HG03575 (cell line): ENCODE measurements around the gene PLEKHG7.
"Not testable (repeated sequence)": the region's sequence is repeated elsewhere in the genome, so short reads cannot be mapped to it uniquely, and the experiment has no call there.

ENCODE experiments used
- ATAC-seq: cut with Tn5 transposase; IDR thresholded peaks from one replicate; pipeline ENCODE4 v1.9.1; 2021; ENCODE audit not compliant: unreplicated experiment, insufficient number of reproducible peaks, low FRiP score; ENCODE audit errors: extremely low read depth

PLEKHG7 gene, protein sequence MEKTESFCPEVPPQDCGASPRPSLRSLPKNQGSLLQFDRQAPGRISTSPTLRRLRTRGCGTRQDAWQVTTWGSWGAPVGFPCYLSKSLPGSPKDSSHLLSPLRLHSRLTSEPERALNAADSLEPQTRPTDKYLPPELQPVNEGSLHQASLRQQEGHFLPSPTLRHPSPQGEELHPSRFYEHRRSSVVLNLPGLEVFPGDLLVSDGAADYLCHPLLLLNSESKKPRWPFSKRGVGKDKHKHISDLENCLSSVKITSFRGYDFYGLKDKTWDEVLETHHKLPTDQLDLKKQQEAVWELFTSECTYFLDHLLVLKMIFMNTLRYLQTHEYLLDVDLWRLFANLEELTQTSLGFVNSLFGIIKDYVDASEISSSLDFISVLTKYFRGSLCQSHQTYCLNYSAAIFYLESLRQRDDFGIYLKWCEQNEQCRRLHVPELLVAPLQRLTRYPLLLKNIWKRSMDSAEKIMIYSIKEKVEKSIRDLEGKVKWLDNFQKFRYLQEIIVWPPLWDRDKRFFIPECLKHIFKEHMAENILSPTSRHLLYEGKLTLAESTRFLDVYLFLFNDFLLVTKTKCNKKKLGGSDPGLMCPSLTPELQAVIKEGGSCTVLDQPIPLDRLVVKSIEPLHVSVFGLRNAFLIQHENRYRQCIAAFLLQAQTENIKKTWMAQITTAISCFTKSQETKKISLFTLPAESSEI

DNA sequence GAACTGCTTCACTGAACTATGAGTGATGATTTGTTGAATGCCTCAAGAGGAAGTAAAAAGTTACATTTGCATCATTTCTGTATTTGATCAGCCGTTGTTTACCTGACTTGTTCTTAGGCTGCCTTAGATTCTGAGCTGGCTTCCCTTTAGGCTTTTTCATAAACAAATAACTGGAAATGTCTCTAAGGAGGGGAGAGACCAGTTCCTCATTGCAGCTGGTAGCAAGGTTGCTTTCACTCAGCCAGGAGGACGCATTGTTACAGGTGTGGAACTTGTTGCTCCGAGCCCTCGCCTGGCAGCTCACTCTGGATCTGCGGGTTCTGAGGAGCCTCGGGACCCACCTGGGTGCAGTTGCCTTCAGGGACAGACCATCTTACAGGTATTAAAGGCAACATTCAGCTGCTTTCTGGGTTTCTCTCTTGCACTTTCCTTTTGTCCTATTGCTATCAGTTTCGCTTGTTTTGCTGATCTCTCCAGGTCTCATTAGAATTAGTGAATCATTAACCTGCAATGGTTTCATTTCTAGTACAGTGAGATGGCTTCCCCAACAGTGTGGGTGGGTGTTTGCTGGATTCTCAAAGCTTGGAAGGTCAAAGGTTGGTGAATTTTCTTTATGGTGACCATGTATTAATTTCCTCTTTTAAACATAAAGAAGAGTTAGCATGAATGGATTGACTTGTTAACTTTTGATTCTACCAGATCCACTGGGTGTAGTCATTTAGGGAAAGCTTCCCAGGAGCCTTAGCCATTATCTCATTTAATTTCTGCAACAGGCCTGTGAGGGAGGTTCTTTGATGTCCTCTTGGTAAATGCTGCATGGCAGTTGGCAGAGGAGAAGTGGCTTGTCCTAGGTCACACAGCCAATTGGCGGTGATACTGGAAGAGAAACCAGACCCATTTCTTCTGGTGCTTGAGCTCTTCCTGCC, at the start of gene PLEKHG7:
TSS of gene PLEKHG7 (plus strand) at position 236 of the 926 bp plus-strand sequence. CDS start 3,643 bp downstream, outside the sequence.
- peak; percentile 91 for ATAC-seq

DNA sequence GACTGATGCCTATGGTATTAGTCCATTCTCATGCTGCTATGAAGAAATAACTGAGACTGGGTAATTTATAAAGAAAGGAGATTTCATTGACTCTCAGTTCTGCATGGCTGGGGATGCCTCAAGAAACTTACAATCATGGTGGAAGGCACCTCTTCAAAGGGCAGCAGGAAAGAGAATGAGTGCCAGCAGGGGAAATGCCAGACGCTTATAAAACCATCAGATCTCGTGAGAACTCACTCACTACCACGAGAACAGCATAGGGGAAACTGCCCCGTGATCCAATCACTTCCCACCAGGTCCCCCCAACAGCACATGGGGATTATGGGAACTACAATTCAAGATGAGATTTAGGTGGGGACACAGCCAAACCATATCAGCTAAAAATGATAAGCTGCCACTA, 48.5 kb upstream of the PLEKHG7 start:
- not testable (repeated sequence) for ATAC-seq

DNA sequence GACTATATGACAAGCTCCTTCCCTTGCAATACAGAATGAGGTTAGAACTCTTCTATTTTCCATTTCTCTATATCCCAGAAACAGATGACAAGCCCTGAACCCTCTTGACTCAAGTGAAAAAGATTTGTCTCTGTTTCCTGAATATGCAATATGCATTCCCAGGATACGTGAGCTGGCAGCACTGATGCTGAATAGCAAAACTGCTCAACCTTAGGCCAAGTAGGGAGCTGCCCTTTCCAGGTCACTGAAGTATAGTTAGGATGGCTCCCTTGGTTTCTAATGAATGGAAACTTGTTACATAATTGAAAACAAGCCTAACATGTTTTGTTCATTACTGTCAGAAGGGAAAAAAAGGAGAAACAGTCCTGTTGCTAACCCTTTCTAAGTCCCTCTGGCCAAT, 47.9 kb upstream of the PLEKHG7 start:
- no peak for ATAC-seq

DNA sequence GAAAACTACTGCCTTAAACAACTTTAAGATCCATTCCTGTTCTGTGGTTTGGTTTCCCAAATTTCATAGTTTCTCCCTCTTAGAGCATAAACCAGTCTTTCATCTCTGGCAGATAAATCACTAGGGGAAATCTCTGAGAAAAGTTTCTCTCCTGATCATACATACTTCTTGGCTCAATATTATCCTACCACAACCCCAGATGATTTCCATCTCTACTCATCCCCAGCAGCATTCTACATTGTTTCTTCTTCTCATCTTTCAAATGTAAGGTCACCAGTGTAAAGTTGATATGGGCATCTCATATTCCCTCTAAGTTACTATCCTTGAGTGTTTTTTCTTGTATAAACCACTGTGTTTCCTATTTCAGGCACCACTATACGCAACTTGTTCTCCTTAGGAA, 45.9 kb upstream of the PLEKHG7 start:
- no peak for ATAC-seq

DNA sequence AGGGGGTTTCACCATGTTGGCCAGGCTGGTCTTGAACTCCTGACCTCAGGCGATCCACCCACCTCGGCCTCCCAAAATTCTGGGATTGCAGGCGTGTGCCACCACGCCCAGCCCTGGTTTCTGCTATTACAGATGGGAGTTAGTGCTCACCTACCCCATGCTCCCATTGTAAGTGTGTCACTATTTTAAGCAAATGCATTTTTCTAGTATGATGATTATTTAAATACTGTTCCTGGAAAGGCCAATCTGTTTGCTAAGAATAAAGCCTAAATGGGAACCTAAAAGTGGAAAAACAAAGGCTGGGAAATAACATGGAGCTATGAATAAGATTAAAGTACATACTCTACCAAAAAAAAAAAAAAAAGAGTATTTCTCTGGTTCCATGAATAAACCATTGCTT, 45.0 kb upstream of the PLEKHG7 start:
- ATAC-seq, result no peak

DNA sequence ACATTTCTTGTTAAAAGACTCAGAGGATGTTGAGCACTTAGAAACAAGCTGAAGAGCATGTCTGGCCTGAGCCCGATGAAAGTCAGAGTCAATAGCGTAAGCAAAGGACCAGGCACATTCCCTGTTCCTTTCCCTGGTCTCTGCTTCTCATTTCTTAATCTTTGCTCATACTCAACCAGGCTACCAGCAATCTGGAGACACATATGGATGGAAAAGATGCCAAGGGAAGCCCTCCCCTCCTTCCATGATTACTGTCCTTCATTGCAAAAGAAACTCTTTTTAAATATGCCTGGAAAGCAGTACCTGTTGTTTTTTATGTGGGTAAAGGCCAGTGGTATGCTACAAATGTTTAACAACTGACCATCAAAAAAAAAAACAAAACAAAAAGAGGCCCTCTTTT, 44.2 kb upstream of the PLEKHG7 start:
- no peak for ATAC-seq

DNA sequence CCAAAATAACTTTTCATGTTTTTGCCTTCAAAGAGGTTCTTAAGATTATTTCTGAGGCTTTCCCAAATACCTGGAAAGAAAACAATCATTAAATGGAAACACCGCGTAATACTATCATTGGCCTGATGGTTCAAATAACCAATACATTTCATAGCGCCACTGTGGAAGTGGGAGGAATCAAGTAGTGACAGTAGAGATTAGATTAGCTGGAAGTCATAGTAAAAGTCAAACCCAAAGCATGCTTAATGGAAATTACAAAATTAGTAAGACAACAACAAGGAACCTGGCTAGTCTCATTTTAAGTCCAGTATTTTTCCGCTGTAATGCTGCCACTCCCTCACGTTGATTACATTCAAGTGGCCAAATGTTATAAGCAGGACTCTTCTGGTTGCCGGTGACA, 41.5 kb upstream of the PLEKHG7 start:
- no peak for ATAC-seq

DNA sequence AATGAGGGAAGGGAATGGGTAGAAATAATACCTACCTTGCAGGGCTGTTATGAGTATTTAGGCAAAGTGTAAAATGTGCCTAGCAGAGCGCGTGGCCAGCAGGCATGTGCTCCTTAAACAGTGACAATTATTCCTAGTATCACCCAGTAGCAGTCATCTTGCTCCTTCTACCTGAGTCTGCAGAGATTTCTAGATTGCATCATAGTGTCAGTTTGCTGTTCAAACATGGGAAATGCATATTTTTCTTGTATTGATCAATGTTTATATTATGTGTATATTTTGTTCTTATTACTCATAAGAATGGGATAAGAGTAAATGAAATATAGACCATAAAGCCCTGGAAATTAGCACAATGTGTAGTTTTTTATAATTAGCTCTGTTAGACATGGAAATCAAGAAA, 37.3 kb upstream of the PLEKHG7 start:
- ATAC-seq, result no peak

DNA sequence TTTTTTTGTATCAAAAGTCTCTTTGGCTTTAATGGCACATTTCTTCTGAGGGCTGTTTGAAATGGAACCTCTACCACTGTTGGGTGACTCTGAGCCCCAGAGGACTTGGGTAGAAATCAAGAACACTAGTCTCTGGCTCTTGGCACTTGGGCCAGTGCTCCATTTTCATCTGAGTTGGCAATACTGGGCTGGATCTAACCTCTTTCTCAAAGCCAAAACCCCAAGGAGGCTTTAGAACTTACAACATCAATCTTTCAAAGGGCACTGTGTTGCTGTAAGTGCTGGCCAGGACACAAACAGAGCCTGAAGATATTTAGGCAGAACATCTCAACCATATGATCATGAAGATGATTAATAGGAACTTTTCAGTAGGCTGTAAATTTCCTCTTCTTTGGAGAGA, 34.0 kb upstream of the PLEKHG7 start:
- no peak for ATAC-seq

DNA sequence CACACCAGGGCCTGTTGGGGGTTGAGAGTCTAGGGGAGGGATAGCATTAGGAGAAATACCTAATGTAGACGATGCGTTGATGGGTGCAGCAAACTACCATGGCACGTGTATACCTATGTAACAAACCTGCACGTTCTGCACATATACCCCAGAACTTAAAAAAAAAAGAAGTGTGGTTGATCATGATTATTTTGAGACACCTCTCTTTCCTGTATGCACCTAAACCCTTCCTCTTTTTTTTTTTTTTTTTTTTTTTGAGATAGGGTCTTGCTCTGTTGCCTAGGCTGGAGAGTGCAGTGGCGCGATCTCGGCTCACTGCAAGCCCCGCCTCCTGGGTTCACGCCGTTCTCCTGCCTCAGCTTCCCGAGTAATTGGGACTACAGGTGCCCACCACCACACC, 31.3 kb upstream of the PLEKHG7 start:
- not testable (repeated sequence) for ATAC-seq

DNA sequence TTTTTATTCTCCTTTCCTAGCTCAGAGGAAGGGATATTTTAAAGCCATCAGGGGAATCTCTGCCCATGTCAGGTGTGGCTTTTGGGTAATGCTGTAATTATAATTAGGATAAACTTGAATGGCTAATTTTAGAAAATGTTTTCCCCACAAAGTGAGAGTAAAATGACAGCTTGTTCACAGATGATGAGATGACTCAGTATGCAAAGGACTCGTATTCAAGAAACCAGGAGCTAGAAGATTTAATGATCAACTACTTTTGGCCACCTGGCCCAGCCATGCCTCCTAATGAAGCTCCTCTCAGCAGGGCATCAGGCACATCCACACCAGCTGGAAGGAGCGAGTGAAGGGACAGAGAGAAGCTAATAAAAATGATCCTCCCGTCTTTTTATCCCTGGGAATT, 29.0 kb upstream of the PLEKHG7 start:
- peak; percentile 74 for ATAC-seq

DNA sequence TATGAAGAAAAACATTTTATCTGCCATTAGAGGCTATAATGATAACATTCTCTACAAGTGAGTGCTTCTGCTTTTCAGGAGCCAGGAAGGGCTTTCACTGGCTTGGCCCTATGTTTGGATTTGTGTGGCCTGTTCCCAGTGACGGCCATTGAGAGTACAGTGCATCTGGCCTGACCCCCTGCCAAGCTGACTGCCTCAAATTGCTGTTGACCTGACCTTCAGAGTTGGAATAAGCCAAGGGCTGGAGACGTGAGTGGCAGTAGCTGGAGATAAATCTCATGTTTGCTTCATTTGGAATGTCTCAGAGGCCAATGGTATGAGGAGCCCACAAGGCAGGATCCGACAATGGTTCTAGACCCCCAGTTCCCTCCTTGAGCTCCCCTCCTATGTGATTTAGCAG, 28.3 kb upstream of the PLEKHG7 start:
- ATAC-seq, result no peak

DNA sequence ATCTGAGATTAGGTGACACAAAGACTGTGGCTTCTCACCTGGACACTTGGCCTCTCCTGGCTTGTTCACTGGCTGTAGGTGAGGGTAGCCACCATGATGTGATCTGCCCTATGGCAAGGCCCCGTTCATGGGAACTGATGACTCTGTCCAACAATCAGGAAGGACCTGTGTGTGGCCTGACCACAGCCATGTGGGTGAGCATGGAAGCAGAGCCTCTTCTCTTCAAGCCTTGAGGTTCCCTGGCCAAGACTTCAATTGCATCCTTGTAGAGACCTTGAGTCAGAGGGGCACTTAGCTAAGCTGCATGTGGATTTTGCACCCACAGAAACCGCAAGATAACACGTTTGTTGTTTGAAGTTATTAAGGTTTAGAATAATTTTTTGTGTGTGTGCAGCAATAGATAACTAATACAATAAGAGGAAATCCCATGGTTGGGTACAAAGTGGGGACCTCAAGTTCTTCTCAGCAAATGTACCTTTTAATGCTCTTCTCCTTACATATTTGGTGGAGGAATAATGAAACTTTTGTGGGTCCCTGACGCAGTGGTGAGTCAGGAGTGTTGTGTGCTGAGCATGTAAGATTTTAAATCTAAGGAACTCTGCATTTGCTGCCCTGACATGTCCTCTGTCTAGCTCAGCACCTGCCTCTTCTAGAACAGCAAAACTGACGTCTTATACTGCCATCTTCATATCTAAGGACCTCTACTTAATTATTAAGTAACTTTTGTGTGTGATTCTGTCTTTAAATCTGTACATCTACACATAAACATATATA, 27.5 kb upstream of the PLEKHG7 start:
- no peak for ATAC-seq

DNA sequence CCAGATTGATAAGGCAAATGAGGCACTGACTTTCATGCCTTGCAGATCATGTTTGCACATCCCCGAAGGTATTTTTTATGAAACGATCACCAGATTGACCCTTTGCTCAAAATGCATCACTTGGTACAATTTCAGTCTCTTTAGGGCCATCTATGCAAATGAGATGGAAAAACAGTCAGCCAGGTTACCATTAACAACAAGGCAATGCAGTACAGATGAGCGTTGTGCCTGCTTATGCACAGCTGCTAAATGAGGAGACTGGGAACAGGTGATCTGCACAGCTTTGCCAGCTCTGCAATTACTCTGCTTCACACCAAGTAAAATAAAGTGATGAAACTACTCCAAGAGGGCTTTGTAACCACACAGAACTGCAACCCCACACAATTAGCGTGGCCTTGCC, 26.1 kb upstream of the PLEKHG7 start:
- ATAC-seq, result no peak

DNA sequence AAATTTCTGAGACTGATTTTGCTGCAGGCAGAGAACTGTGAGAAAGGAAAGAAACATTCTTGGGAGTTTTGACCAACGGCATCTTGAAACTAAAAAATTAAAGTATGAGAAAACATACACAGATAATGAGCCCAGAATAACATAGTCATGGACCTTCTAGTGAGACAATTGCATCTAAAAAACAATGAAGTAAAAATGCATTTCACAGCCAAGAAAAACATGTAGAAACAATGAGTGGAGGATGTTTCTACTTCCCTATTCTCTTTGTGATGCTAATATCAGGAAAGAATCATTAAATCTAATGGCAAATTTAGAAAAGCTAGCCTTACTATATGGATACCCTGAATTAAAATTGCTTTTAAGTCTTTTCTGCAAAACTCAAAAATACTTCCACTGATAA, 12.2 kb upstream of the PLEKHG7 start:
- no peak for ATAC-seq

DNA sequence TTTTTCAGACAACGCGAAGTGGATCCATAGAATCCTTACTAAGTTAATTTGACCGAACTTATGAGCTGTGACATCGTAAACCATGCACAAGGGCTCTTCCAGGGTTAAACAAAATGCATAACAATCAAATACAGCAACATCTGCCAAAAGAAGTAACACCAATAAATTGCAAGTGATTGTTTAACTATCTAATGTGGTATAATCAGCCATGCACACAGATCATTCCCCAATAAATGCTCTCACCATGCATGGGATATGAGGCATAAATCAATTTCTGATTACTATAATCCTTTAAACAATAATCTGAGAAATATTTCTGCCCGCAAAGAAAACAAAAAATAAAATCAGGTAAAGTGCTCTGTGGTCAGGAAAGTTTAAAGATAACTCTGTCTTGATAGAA, 7.7 kb upstream of the PLEKHG7 start:
- no peak for ATAC-seq

DNA sequence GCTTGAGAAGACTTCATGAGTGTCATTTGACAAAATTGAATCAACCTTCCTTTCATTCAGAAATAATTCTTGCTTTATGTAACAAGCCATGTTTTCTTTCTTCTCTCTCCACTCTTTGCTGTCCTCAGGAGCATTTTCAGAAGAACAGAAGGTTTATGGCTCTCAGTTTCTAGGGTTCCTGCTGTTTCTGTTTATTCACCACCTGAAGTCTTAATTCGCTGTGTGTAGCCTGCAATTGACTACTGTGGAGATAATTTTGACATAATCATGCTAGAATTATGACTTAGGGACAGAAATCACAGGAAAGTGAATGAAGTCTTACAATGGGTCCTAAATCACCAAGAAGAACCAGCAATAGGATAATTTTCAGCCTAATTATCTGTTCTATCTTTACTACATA, 7.2 kb upstream of the PLEKHG7 start:
- ATAC-seq, result no peak

DNA sequence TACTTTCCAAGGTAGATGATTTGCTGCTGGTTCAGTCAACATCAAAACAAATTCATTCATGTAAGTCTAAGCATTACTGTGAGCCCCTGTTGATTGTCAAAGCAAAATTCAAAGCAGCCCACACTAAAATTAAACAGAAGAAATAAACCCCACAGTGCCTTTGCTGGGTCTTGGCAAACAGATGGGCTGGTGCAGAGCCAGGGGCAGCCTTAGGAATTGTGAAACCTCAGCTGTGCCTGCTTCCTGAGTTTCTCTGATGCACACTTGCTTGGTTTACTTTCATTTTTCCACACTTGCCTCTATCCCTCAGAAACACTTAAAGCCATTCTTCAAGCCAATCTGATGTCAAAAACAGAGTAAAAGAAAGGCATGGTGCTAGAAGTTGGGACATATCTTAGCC, 6.6 kb upstream of the PLEKHG7 start:
- no peak for ATAC-seq

DNA sequence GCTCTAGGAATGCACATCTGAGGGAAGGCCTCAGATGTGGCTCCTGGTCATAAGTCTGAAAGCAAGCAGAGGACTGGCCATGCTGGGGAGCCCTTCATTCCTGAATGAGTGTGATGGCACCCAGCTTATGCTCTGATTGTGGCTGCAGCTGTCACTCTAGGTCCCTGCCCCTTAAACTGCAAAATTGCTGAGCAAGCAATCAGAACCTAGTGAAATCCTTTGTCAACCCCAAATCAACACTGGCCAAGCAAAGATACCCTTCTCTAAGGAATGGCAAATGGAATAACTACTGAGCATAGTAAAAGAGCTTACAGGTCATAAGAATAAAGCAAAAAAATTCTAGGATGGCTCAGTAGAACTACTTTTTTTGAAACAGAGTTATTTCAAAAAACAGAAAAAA, 4.3 kb upstream of the PLEKHG7 start:
- ATAC-seq, result no peak
